ENCODE data around the gene PDCD6IP.

The PDCD6IP gene

DNA sequence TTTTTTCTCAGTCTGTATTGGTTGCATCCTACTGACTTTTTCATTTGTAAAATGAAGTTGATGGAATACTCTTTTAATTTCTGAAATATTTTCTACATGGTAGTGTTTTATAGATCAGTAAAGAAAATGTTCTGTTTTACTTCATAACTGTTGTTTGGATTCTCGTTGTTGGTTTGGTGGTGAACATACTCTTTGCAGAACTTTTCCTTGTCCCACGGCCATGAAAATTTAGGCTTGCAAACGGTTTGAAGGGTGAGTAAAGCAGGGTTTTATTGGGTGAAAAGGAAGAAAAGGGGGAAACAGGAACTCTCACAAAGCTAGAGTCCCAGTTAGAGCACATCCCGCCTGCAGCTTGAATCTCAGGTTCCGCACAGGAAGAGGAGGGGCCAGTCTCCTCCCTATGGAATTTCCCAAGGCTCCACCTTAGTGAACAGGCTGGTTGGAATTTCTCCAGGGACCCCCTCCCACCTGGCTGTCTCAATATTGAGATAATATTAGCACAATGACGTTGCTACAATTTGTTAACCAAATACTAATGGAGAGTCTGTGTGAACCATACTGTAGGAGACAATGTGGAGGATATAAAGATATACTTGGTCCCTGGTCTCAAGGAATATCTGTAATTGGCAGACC, 5.6 kb downstream of the PDCD6IP start:
- no peak overlapping the region for H3K27ac ChIP-seq (ENCODE audit: poor library complexity, severe bottlenecking)

DNA sequence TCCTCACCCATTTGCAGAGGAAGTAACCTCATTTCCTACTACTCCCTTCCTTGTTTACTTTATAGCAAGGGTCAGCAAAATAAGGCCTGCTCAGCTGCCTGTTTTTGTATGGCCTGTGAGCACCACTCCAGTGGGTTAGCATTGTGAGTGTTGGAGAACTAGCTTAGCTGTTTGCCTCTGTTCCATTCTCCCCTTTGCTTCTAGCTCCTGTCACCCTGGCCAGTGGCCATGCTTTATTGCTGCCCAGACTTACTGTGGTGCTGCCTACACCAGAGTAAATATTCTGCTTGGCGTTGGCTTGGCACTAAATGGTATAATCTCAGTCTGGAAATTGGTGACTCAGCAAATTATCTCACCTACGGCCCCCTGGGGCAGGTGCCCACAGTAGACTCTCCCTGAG, 8.8 kb downstream of the PDCD6IP start:
- no peak overlapping the region for H3K4me3 ChIP-seq (ENCODE audit: severe bottlenecking)
- no peaks in the 10 kb centered on the region for H3K4me1 ChIP-seq (ENCODE audit: insufficient read depth, poor library complexity, severe bottlenecking)
- no peaks in the 10 kb centered on the region for H3K9me3 ChIP-seq (ENCODE audit: severe bottlenecking)
- no peaks in the 10 kb centered on the region for H3K27me3 ChIP-seq (ENCODE audit: insufficient read depth, poor library complexity, severe bottlenecking)
- H3K27ac ChIP-seq (ENCODE audit: poor library complexity, severe bottlenecking), result no peak overlapping the region
- H3K36me3 ChIP-seq (ENCODE audit: low read depth), result peaks cover 52% of the 10 kb centered on the region
- DNase-seq (ENCODE audit: low spot score) (no peak), ATAC-seq (ENCODE audit: low read depth) (no peak; the same call in 2 of the 3 replicates)
- TF ChIP-seq, protein P1, sequence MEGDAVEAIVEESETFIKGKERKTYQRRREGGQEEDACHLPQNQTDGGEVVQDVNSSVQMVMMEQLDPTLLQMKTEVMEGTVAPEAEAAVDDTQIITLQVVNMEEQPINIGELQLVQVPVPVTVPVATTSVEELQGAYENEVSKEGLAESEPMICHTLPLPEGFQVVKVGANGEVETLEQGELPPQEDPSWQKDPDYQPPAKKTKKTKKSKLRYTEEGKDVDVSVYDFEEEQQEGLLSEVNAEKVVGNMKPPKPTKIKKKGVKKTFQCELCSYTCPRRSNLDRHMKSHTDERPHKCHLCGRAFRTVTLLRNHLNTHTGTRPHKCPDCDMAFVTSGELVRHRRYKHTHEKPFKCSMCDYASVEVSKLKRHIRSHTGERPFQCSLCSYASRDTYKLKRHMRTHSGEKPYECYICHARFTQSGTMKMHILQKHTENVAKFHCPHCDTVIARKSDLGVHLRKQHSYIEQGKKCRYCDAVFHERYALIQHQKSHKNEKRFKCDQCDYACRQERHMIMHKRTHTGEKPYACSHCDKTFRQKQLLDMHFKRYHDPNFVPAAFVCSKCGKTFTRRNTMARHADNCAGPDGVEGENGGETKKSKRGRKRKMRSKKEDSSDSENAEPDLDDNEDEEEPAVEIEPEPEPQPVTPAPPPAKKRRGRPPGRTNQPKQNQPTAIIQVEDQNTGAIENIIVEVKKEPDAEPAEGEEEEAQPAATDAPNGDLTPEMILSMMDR (IDR thresholded peaks at IDR 0.05; ENCODE audit: poor library complexity, severe bottlenecking), result no peak

More for the DNA sequence above, 5.6 kb downstream of the PDCD6IP start:
- no peaks in the 10 kb centered on the region for H3K9me3 ChIP-seq (ENCODE audit: severe bottlenecking)
- TF ChIP-seq, protein P1 (IDR thresholded peaks at IDR 0.05; ENCODE audit: poor library complexity, severe bottlenecking), result no peak
- H3K27me3 ChIP-seq (ENCODE audit: insufficient read depth, poor library complexity, severe bottlenecking), result no peaks in the 10 kb centered on the region
- ATAC-seq (ENCODE audit: low read depth), result no peak
- no peak overlapping the region for H3K4me3 ChIP-seq (ENCODE audit: severe bottlenecking)
- H3K4me1 ChIP-seq (ENCODE audit: insufficient read depth, poor library complexity, severe bottlenecking), result peaks cover 13% of the 10 kb centered on the region
- no peak for DNase-seq (ENCODE audit: low spot score)
- H3K36me3 ChIP-seq (ENCODE audit: low read depth), result peaks cover 44% of the 10 kb centered on the region

DNA sequence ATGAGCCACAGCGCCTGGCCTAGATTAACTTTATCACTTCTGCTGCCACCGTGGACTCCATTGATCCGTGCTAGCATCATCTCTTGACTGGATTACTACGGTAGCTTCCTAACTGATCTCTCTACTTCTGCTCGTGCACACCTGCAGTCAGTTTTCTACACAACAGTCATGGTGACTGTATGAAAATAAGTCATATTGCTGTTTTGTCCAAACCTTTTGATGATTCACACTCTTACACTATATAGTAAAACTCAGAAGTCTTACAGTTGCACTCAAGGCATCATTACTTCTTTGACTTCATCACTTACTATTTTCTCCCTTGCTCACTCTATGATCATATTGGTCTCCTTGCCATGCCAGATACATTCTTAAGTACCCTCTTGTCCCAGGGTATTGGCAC, 10.1 kb downstream of the PDCD6IP start:
- ATAC-seq (ENCODE audit: low read depth) (peak; percentile 44; the same call in 2 of the 3 replicates), DNase-seq (ENCODE audit: low spot score) (no peak)
- Histone ChIP-seq H3K27me3 (ENCODE audit: insufficient read depth, poor library complexity, severe bottlenecking) (no peaks in the 10 kb centered on the region), H3K27ac (ENCODE audit: poor library complexity, severe bottlenecking) (no peak overlapping the region), H3K4me1 (ENCODE audit: insufficient read depth, poor library complexity, severe bottlenecking) (no peaks in the 10 kb centered on the region), H3K9me3 (ENCODE audit: severe bottlenecking) (no peaks in the 10 kb centered on the region), H3K36me3 (ENCODE audit: low read depth) (peaks cover 57% of the 10 kb centered on the region), H3K4me3 (ENCODE audit: severe bottlenecking) (no peak overlapping the region)
- TF ChIP-seq, protein P1 (IDR thresholded peaks at IDR 0.05; ENCODE audit: poor library complexity, severe bottlenecking), result no peak

DNA sequence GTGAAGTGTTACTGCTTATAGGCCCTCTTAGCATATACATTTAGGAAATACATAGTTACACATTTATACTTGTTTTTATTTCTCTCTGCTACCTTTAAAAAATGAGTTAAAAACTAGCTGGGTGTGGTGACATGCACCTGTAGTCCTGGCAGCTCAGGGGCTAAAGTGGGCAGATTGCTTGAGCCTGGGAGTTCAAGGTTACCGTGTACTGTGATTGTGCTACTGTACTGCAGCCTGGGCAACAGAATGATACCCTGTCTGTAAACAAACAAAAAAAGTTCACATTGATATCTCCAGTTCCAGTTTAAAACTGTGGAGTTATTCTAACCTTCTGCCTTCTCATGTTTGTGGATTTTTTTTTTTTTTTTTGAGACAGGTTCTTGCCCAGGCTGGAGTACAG, 12.1 kb downstream of the PDCD6IP start:
- H3K27me3 ChIP-seq (ENCODE audit: insufficient read depth, poor library complexity, severe bottlenecking), result no peaks in the 10 kb centered on the region
- ATAC-seq (ENCODE audit: low read depth) (no peak), DNase-seq (ENCODE audit: low spot score) (no peak)
- H3K27ac ChIP-seq (ENCODE audit: poor library complexity, severe bottlenecking), result no peak overlapping the region
- TF ChIP-seq, protein P1 (IDR thresholded peaks at IDR 0.05; ENCODE audit: poor library complexity, severe bottlenecking), result no peak
- no peaks in the 10 kb centered on the region for H3K9me3 ChIP-seq (ENCODE audit: severe bottlenecking)
- no peak overlapping the region for H3K4me3 ChIP-seq (ENCODE audit: severe bottlenecking)
- H3K36me3 ChIP-seq (ENCODE audit: low read depth), result peaks cover 59% of the 10 kb centered on the region
- H3K4me1 ChIP-seq (ENCODE audit: insufficient read depth, poor library complexity, severe bottlenecking), result no peaks in the 10 kb centered on the region

DNA sequence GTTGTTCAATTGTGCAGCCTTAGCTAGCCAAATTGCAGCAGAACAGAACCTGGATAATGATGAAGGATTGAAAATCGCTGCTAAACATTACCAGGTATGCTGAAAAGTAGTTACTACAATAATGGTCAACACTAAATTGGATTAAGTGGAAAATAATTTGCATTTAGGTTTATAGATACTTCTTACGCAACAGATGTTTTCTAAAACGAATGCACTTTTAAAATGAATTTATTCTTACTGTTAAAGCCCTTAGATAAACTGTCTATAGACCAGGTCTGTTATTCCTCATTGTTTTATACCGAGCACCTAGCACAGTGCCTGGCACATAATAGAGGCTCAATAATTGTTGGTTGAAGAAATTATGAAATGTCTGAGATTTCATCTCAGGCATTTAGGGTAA, 23.6 kb downstream of the PDCD6IP start:
- Histone ChIP-seq H3K36me3 (ENCODE audit: low read depth) (peaks cover 63% of the 10 kb centered on the region), H3K27ac (ENCODE audit: poor library complexity, severe bottlenecking) (no peak overlapping the region), H3K4me1 (ENCODE audit: insufficient read depth, poor library complexity, severe bottlenecking) (no peaks in the 10 kb centered on the region), H3K4me3 (ENCODE audit: severe bottlenecking) (no peak overlapping the region), H3K9me3 (ENCODE audit: severe bottlenecking) (no peaks in the 10 kb centered on the region), H3K27me3 (ENCODE audit: insufficient read depth, poor library complexity, severe bottlenecking) (no peaks in the 10 kb centered on the region)
- no peak for DNase-seq (ENCODE audit: low spot score)
- no peak for ATAC-seq (ENCODE audit: low read depth)
- TF ChIP-seq, protein P1 (IDR thresholded peaks at IDR 0.05; ENCODE audit: poor library complexity, severe bottlenecking), result no peak
